B cell (primary cell): ENCODE results near the gene CSNK1E. TPM values are rescaled to one million over a fixed set of nuclear protein-coding genes. Genes with fewer than 3 reads are reported as not detected.

ENCODE experiments used
- ATAC-seq: fragments of 200-7000 bp; cut with Tn5 transposase; one replicate; pipeline ENCODE4 v1.10.0; 2021; ENCODE audit warnings: low read depth, mild to moderate bottlenecking, moderate number of reproducible peaks, moderate library complexity
- CTCF ChIA-PET: fragments of 350-600 bp; sonication (Branson Sonifier 250); formaldehyde crosslinking; loops from one replicate; lab custom pipeline; 2021; ENCODE audit warnings: antibody characterized with exemption, inconsistent platforms; lab: Charles Lee
- POLR2A ChIA-PET: fragments of 350-600 bp; sonication (Branson Sonifier 250); formaldehyde crosslinking; loops from one replicate; lab custom pipeline; 2021; ENCODE audit warnings: antibody characterized with exemption; lab: Charles Lee
- DNase-seq: peaks from one replicate; pipeline ENCODE4 v3.0.0; 2013
- H2AFZ ChIP-seq: 2 replicates; pipeline ENCODE4 v1.6.1; 2012; ENCODE audit warnings: mild to moderate bottlenecking, low read depth, low read length; ENCODE audit not compliant: insufficient read depth, poor library complexity, severe bottlenecking
- H3K27ac ChIP-seq, 2 donors: 1 replicate in 1 of 2; 2 replicates in 1 of 2; pipeline ENCODE4 v1.5.1; 2012 to 2013; ENCODE audit warnings: low read length in 2 of 2, mild to moderate bottlenecking in 2 of 2, moderate library complexity in 1 of 2
- H3K27me3 ChIP-seq, 4 experiments: fragments of 200-600 bp in 1 of 4; sonication (generic) in 1 of 4; replicated peaks in 1 of 4; 1 replicate in 2 of 4; 2 replicates in 2 of 4; pipeline versions ENCODE4 v1.6.1 to v1.7.0; 2013 to 2016; ENCODE audit warnings: low read length in 3 of 4, mild to moderate bottlenecking in 2 of 4, mixed read lengths in 1 of 4, moderate library complexity in 1 of 4; ENCODE audit not compliant: insufficient read depth in 4 of 4, control insufficient read depth in 3 of 4; ENCODE audit errors: control extremely low read depth in 1 of 4
- H3K36me3 ChIP-seq, 2 experiments: replicated peaks in 1 of 2; 1 replicate in 1 of 2; 2 replicates in 1 of 2; pipeline versions ENCODE4 v1.6.1 to v1.7.1; 2013; ENCODE audit warnings: low read length in 1 of 2; ENCODE audit not compliant: insufficient read depth in 2 of 2, control insufficient read depth in 1 of 2; ENCODE audit errors: control extremely low read depth in 1 of 2, extremely low read depth in 1 of 2
- H3K4me1 ChIP-seq, 2 donors: fragments of 200-600 bp in 1 of 2; sonication (generic) in 1 of 2; 1 replicate in 1 of 2; 2 replicates in 1 of 2; pipeline versions ENCODE4 v1.5.1 to v1.6.1; 2013 to 2017; ENCODE audit warnings: low read length in 2 of 2; ENCODE audit not compliant: control insufficient read depth in 2 of 2, insufficient read depth in 2 of 2
- H3K4me2 ChIP-seq: replicated peaks from 2 replicates; pipeline ENCODE3; 2012; ENCODE audit warnings: mild to moderate bottlenecking, low read depth, low read length; ENCODE audit not compliant: poor library complexity, severe bottlenecking
- H3K4me3 ChIP-seq, 5 experiments: fragments of 200-600 bp in 1 of 5; sonication (generic) in 1 of 5; 1 replicate in 3 of 5; 2 replicates in 2 of 5; pipeline versions ENCODE4 v1.5.1 to v1.7.0; 2011 to 2016; ENCODE audit warnings: low read length in 4 of 5, mild to moderate bottlenecking in 4 of 5, low read depth in 2 of 5, control low read depth in 1 of 5, moderate library complexity in 1 of 5; ENCODE audit not compliant: insufficient read depth in 1 of 5; ENCODE audit errors: control extremely low read depth in 1 of 5, extremely low read depth in 1 of 5
- H3K79me2 ChIP-seq: fragments of 200-600 bp; sonication (generic); one replicate; pipeline ENCODE4 v1.6.0; 2016; ENCODE audit warnings: low read length; ENCODE audit not compliant: control insufficient read depth, insufficient read depth
- H3K9ac ChIP-seq: fragments of 200-600 bp; sonication (generic); 2 replicates; pipeline ENCODE4 v1.6.1; 2017; ENCODE audit warnings: mild to moderate bottlenecking, low read length, moderate library complexity
- H3K9me3 ChIP-seq, 3 donors: one replicate each; pipeline versions ENCODE4 v1.6.1 to v1.7.1; 2013; ENCODE audit warnings: low read length in 2 of 3; ENCODE audit not compliant: control insufficient read depth in 2 of 3, insufficient read depth in 1 of 3; ENCODE audit errors: control extremely low read depth in 1 of 3
- H4K20me1 ChIP-seq: 2 replicates; pipeline ENCODE4 v1.6.0; 2012; ENCODE audit warnings: mild to moderate bottlenecking, low read length; ENCODE audit not compliant: insufficient read depth, control insufficient read depth, poor library complexity, severe bottlenecking
- H3K27ac Mint-ChIP-seq: one replicate; pipeline ENCODE4 v1.8.0; 2021; ENCODE audit warnings: mixed read lengths
- H3K27me3 Mint-ChIP-seq: one replicate; pipeline ENCODE4 v1.8.0; 2021; ENCODE audit warnings: mixed read lengths
- H3K4me1 Mint-ChIP-seq: one replicate; pipeline ENCODE4 v1.8.0; 2021; ENCODE audit warnings: mixed read lengths
- H3K4me3 Mint-ChIP-seq: one replicate; pipeline ENCODE4 v1.8.0; 2021; ENCODE audit warnings: mixed read lengths
- H3K9me3 Mint-ChIP-seq: one replicate; pipeline ENCODE4 v1.8.0; 2022; ENCODE audit warnings: mixed read lengths; ENCODE audit not compliant: insufficient read depth
- CTCF ChIP-seq: fragments of 200-600 bp; IDR thresholded peaks from one replicate; pipeline ENCODE4 v1.8.0; 2022; ENCODE audit warnings: antibody characterized with exemption, mild to moderate bottlenecking
- EZH2 ChIP-seq: IDR thresholded peaks from 2 replicates; pipeline ENCODE4 v1.6.1; 2012; ENCODE audit warnings: borderline replicate concordance, low read depth, mild to moderate bottlenecking, moderate library complexity, low read length; ENCODE audit not compliant: insufficient read depth, poor library complexity, severe bottlenecking
- WGBS: methylation state at CpG from one replicate; pipeline ENCODE4 v1.1.5; 2013; ENCODE audit warnings: missing lambda C conversion rate; ENCODE audit not compliant: insufficient coverage; 5-methylcytosine and 5-hydroxymethylcytosine counted together
- intact Hi-C: fragments of 100-400 bp; cut with micrococcal nuclease; formaldehyde crosslinking; loops from one replicate; pipeline ENCODE4 v1.10.0; 2022
- polyA plus RNA-seq: library from polyadenylated mRNA; depleted of rRNA; stranded (reverse); fragments of >200 nt; gene quantifications from 2 replicates; pipeline ENCODE4 v1.2.3, GENCODE V29; 2012
- total RNA-seq, 2 donors: library from RNA; stranded (reverse); fragments of 120-200 nt in 1 of 2; gene quantifications; 1 replicate in 1 of 2; 2 replicates in 1 of 2; pipeline versions ENCODE4 v1.2.3 to v1.2.4, GENCODE V29; 2013 to 2022

CSNK1E gene
- total and polyA plus RNA-seq, 2 donors (not counting 1 experiment from before 2014, with no cell fraction given), result 113 to 133 TPM

GRCh38 chr22:38347181-38347943 is 30.1 kb upstream of the CSNK1E start:
- H3K9ac ChIP-seq, result no peak overlapping the region
- no peak for DNase-seq
- H3K4me1 ChIP-seq, result peaks cover 0 to 3% of the 10 kb centered on the region in 2 donors
- ChIA-PET CTCF (interaction anchor here (0.6 to 6.1 kb wide), 3 partner anchors 42 to 294 kb away, joined by 3 to 27 read pairs (median 3); no protein-coding TSS in a partner anchor), POLR2A (no interaction called here)
- H3K9me3 Mint-ChIP-seq, result no peaks in the 10 kb centered on the region
- H4K20me1 ChIP-seq, result no peaks in the 10 kb centered on the region
- intact Hi-C loops, result no loop called here
- H2AFZ ChIP-seq, result no peak overlapping the region
- no peaks in the 10 kb centered on the region for H3K36me3 ChIP-seq
- peaks cover 0 to 5% (median 0%) of the 10 kb centered on the region in 3 donors for H3K9me3 ChIP-seq
- TF ChIP-seq CTCF, result no peak
- TF ChIP-seq EZH2, result no peak
- H3K27ac Mint-ChIP-seq, result no peak overlapping the region
- no peaks in the 10 kb centered on the region for H3K79me2 ChIP-seq
- 67% methylated on average over 14 of the region's 15 CpGs for WGBS
- H3K27me3 Mint-ChIP-seq, result no peaks in the 10 kb centered on the region
- H3K4me3 Mint-ChIP-seq, result no peak overlapping the region
- no peak overlapping the region for H3K4me3 ChIP-seq
- ATAC-seq, result no peak
- peaks cover 21% of the 10 kb centered on the region for H3K4me1 Mint-ChIP-seq
- H3K27ac ChIP-seq, result no peak overlapping the region
- H3K27me3 ChIP-seq, result peaks cover 0 to 3% (median 0%) of the 10 kb centered on the region in 4 experiments
- no peak overlapping the region for H3K4me2 ChIP-seq

GRCh38 chr22:38346506-38346905 is 29.3 kb upstream of the CSNK1E start:
- H3K9me3 Mint-ChIP-seq, result no peaks in the 10 kb centered on the region
- peaks cover 21% of the 10 kb centered on the region for H3K4me1 Mint-ChIP-seq
- no peak overlapping the region for H3K4me2 ChIP-seq
- ChIA-PET POLR2A (no interaction called here), CTCF (interaction anchor here (0.6 to 6.1 kb wide), 4 partner anchors 41 to 294 kb away, joined by 3 to 27 read pairs (median 3); no protein-coding TSS in a partner anchor)
- no peak overlapping the region for H2AFZ ChIP-seq
- H3K36me3 ChIP-seq, result no peaks in the 10 kb centered on the region
- WGBS, result 84% methylated on average over 14 of the region's 14 CpGs
- DNase-seq (no peak), ATAC-seq (no peak)
- no peak overlapping the region for H3K27ac ChIP-seq
- no peak overlapping the region for H3K4me3 ChIP-seq
- peaks cover 0 to 3% (median 0%) of the 10 kb centered on the region in 4 experiments for H3K27me3 ChIP-seq
- H3K27ac Mint-ChIP-seq, result no peak overlapping the region
- TF ChIP-seq CTCF, result no peak
- TF ChIP-seq EZH2, result no peak
- H3K9me3 ChIP-seq, result peaks cover 0 to 5% (median 0%) of the 10 kb centered on the region in 3 donors
- H3K27me3 Mint-ChIP-seq, result no peaks in the 10 kb centered on the region
- no peak overlapping the region for H3K4me3 Mint-ChIP-seq
- intact Hi-C loops, result no loop called here
- peaks cover 0 to 3% of the 10 kb centered on the region in 2 donors for H3K4me1 ChIP-seq
- no peaks in the 10 kb centered on the region for H4K20me1 ChIP-seq
- no peak overlapping the region for H3K9ac ChIP-seq
- H3K79me2 ChIP-seq, result no peaks in the 10 kb centered on the region
